ENCODE measurements around the gene ERMN.

ERMN gene

DNA sequence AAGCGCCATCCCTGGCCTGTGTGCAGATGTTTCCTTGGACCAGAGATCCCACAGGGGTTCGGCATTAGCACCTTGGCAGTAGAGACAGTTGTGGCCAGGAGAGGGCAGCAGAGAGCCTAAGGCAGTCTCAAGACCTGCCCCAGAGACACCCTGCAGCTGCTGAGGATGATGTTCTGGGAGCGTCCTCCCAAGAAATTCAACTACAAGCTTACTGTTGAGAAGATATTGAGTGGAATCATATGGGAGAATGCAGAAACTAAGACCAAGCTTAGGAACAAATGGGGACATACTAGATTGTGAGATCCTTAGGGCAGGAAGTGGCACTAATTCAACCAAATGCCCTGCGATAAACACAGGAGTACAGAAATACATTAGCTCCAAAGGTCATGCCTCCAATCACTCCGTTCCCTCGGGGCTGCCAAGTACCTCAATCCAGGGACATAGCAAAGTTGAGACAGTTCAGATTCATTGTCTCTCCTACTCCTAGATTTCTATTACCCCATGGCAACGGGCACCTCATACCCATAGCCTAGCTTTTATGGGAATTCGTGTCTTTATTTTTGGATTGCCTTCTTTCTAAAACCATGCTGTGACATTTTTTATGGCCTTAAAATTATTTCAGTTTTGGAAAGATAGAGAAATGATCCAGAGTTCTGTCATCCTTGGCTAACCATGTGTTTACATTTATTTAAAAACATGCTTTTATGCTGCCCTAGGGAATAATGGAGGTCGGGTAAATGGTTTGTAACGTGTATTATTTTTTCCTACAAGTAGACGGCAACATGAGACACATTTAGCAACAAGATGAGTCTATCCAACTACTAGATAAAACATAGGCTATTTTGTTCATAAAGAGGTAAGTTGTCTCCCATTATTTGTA is 2.2 kb upstream of the ERMN start:
- Histone ChIP-seq H3K27ac (ENCODE audit: low read length) (no peak overlapping the region), H3K9me3 (ENCODE audit: insufficient read depth, low read depth, low read length) (no peaks in the 10 kb centered on the region), H3K36me3 (ENCODE audit: insufficient read depth, low read depth, low read length) (no peaks in the 10 kb centered on the region), H3K4me3 (ENCODE audit: low read length) (no peak overlapping the region), H3K27me3 (ENCODE audit: insufficient read depth, low read length) (no peaks in the 10 kb centered on the region; the same call in 1 of the 2 replicates), H3K4me1 (ENCODE audit: insufficient read depth, low read length) (peaks cover 19% of the 10 kb centered on the region; the same call in 1 of the 2 replicates), H3K9ac (ENCODE audit: low read depth, low read length) (no peak overlapping the region)

GRCh38 chr2:157327200-157327599 is 1.6 kb upstream of the ERMN start:
- Histone ChIP-seq H3K27ac (ENCODE audit: low read length) (no peak overlapping the region), H3K36me3 (ENCODE audit: insufficient read depth, low read depth, low read length) (no peaks in the 10 kb centered on the region), H3K27me3 (ENCODE audit: insufficient read depth, low read length) (no peaks in the 10 kb centered on the region; the same call in 1 of the 2 replicates), H3K9me3 (ENCODE audit: insufficient read depth, low read depth, low read length) (no peaks in the 10 kb centered on the region), H3K4me1 (ENCODE audit: insufficient read depth, low read length) (peaks cover 19% of the 10 kb centered on the region; the same call in 1 of the 2 replicates), H3K9ac (ENCODE audit: low read depth, low read length) (no peak overlapping the region), H3K4me3 (ENCODE audit: low read length) (no peak overlapping the region)

DNA sequence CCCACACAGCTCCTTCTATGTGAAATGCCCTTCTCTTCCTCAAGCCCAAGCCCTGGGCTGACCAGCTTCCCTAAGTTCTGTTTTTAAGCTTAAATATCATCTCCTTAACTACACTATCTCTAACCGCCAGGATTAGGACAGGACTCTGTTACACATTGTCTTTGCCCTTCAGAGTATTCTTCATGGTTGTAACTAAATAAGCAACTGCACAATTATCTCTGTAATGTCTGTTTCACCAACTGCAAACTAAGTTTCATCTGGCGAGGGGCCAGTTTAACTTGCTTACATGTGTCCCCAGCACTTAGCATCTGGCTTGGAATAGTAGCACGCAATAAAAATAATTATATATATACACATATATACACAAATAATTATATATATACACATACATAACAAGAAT is 1.1 kb upstream of the ERMN start:
- Histone ChIP-seq H3K4me3 (ENCODE audit: low read length) (no peak overlapping the region), H3K27me3 (ENCODE audit: insufficient read depth, low read length) (no peaks in the 10 kb centered on the region; the same call in 1 of the 2 replicates), H3K27ac (ENCODE audit: low read length) (no peak overlapping the region), H3K36me3 (ENCODE audit: insufficient read depth, low read depth, low read length) (no peaks in the 10 kb centered on the region), H3K9ac (ENCODE audit: low read depth, low read length) (no peak overlapping the region), H3K4me1 (ENCODE audit: insufficient read depth, low read length) (peaks cover 19% of the 10 kb centered on the region; the same call in 1 of the 2 replicates), H3K9me3 (ENCODE audit: insufficient read depth, low read depth, low read length) (no peaks in the 10 kb centered on the region)

- Histone ChIP-seq H3K27me3 (ENCODE audit: insufficient read depth, low read length) (no peaks in the 10 kb centered on the region), H3K9me3 (ENCODE audit: insufficient read depth, low read depth, low read length) (no peaks in the 10 kb centered on the region), H3K36me3 (ENCODE audit: insufficient read depth, low read depth, low read length) (no peaks in the 10 kb centered on the region), H3K4me3 (ENCODE audit: low read length) (no peak overlapping the region), H3K27ac (ENCODE audit: low read length) (no peak overlapping the region), H3K4me1 (ENCODE audit: insufficient read depth, low read length) (peaks cover 24% of the 10 kb centered on the region; the same call in 1 of the 2 replicates), H3K9ac (ENCODE audit: low read depth, low read length) (no peak overlapping the region)
Observed at GRCh38 chr2:157324331-157324843, 1.2 kb downstream of the ERMN start.

DNA sequence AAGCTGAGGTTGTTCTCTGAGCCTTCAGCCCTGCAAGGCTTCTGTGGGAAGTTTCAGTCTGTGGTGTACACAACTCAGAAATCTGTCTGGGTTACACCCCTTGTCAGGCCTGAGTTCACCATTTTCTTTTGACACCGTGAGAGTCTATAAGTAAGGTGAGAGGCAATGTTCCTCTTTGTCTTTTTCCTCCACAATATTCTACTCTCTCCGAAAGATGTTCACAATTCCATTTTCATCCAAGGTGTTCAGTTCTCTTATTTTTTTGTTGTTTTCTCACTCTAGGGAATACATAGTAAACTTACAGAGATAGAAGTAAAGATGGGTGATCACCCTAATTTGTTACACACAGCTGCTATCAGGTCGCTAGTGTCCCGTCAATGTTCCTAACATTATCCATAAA is 3.2 kb downstream of the ERMN start:
- Histone ChIP-seq H3K27me3 (ENCODE audit: insufficient read depth, low read length) (no peaks in the 10 kb centered on the region), H3K9me3 (ENCODE audit: insufficient read depth, low read depth, low read length) (no peaks in the 10 kb centered on the region), H3K4me3 (ENCODE audit: low read length) (no peak overlapping the region), H3K4me1 (ENCODE audit: insufficient read depth, low read length) (peaks cover 27% of the 10 kb centered on the region; the same call in 1 of the 2 replicates), H3K9ac (ENCODE audit: low read depth, low read length) (no peak overlapping the region), H3K27ac (ENCODE audit: low read length) (no peak overlapping the region), H3K36me3 (ENCODE audit: insufficient read depth, low read depth, low read length) (no peaks in the 10 kb centered on the region)

GRCh38 chr2:157321466-157321865 is 4.2 kb downstream of the ERMN start:
- no peaks in the 10 kb centered on the region for H3K9me3 ChIP-seq (ENCODE audit: insufficient read depth, low read depth, low read length)
- peaks cover 24% of the 10 kb centered on the region; the same call in 1 of the 2 replicates for H3K4me1 ChIP-seq (ENCODE audit: insufficient read depth, low read length)
- H3K36me3 ChIP-seq (ENCODE audit: insufficient read depth, low read depth, low read length) = no peaks in the 10 kb centered on the region
- H3K27ac ChIP-seq (ENCODE audit: low read length) = no peak overlapping the region
- H3K4me3 ChIP-seq (ENCODE audit: low read length) = no peak overlapping the region
- H3K27me3 ChIP-seq (ENCODE audit: insufficient read depth, low read length) = no peaks in the 10 kb centered on the region
- H3K9ac ChIP-seq (ENCODE audit: low read depth, low read length) = no peak overlapping the region

DNA sequence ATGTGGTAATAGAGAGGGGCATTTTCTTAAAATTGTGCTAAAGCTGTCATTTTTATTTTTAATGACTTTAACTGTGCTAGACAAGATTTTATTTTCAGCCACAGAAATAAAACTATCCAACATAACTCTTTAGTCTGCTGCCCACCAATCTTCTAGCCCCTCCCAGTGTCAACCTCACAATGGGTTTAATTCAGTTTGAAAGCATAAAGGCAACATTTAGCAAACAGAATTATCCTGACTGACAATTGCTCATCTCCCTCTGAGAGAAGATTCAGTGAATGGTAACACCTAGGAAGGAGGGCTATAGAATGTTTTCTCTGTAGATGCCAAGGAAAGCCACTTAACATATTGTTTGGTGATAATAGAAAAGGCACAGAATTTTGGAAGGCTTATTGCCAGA is 5.2 kb downstream of the ERMN start:
- Histone ChIP-seq H3K27ac (ENCODE audit: low read length) (no peak overlapping the region), H3K36me3 (ENCODE audit: insufficient read depth, low read depth, low read length) (no peaks in the 10 kb centered on the region), H3K9ac (ENCODE audit: low read depth, low read length) (no peak overlapping the region), H3K27me3 (ENCODE audit: insufficient read depth, low read length) (no peaks in the 10 kb centered on the region), H3K9me3 (ENCODE audit: insufficient read depth, low read depth, low read length) (no peaks in the 10 kb centered on the region), H3K4me1 (ENCODE audit: insufficient read depth, low read length) (peaks cover 23% of the 10 kb centered on the region; the same call in 1 of the 2 replicates), H3K4me3 (ENCODE audit: low read length) (no peak overlapping the region)

- no peak overlapping the region for H3K9ac ChIP-seq (ENCODE audit: low read depth, low read length)
- no peak overlapping the region for H3K27ac ChIP-seq (ENCODE audit: low read length)
- H3K4me3 ChIP-seq (ENCODE audit: low read length) = no peak overlapping the region
- peaks cover 21% of the 10 kb centered on the region; the same call in 1 of the 2 replicates for H3K4me1 ChIP-seq (ENCODE audit: insufficient read depth, low read length)
- H3K36me3 ChIP-seq (ENCODE audit: insufficient read depth, low read depth, low read length) = no peaks in the 10 kb centered on the region
- no peaks in the 10 kb centered on the region for H3K27me3 ChIP-seq (ENCODE audit: insufficient read depth, low read length)
- H3K9me3 ChIP-seq (ENCODE audit: insufficient read depth, low read depth, low read length) = no peaks in the 10 kb centered on the region
Observed at GRCh38 chr2:157319795-157320194, 5.8 kb downstream of the ERMN start.

GRCh38 chr2:157318884-157319283 is 6.7 kb downstream of the ERMN start:
- Histone ChIP-seq H3K27ac (ENCODE audit: low read length) (no peak overlapping the region), H3K36me3 (ENCODE audit: insufficient read depth, low read depth, low read length) (no peaks in the 10 kb centered on the region), H3K4me1 (ENCODE audit: insufficient read depth, low read length) (peaks cover 21% of the 10 kb centered on the region; the same call in 1 of the 2 replicates), H3K4me3 (ENCODE audit: low read length) (no peak overlapping the region), H3K27me3 (ENCODE audit: insufficient read depth, low read length) (no peaks in the 10 kb centered on the region), H3K9me3 (ENCODE audit: insufficient read depth, low read depth, low read length) (no peaks in the 10 kb centered on the region), H3K9ac (ENCODE audit: low read depth, low read length) (no peak overlapping the region)

DNA sequence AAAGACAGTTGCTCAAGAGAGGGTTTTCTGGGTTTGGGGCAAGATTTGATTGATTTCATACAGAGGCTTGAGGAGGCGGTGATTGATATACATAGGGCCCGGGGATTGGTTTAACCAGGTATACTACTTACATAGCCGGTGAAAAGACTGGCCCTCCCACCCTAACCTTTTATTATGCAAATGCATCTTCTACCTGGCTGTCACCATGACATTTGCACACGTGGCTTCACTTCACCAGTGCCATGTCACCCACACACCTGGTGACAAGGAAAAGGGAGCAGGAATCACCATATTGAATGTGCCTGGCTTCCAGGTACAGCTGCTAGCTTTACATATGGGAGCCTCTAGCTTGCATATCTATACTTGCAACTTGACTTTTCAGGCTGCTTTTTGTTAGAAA is 9.7 kb downstream of the ERMN start:
- Histone ChIP-seq H3K9me3 (ENCODE audit: insufficient read depth, low read depth, low read length) (no peaks in the 10 kb centered on the region), H3K36me3 (ENCODE audit: insufficient read depth, low read depth, low read length) (no peaks in the 10 kb centered on the region), H3K27ac (ENCODE audit: low read length) (no peak overlapping the region), H3K4me3 (ENCODE audit: low read length) (no peak overlapping the region), H3K9ac (ENCODE audit: low read depth, low read length) (no peak overlapping the region), H3K27me3 (ENCODE audit: insufficient read depth, low read length) (no peaks in the 10 kb centered on the region), H3K4me1 (ENCODE audit: insufficient read depth, low read length) (peaks cover 16% of the 10 kb centered on the region; the same call in 1 of the 2 replicates)

DNA sequence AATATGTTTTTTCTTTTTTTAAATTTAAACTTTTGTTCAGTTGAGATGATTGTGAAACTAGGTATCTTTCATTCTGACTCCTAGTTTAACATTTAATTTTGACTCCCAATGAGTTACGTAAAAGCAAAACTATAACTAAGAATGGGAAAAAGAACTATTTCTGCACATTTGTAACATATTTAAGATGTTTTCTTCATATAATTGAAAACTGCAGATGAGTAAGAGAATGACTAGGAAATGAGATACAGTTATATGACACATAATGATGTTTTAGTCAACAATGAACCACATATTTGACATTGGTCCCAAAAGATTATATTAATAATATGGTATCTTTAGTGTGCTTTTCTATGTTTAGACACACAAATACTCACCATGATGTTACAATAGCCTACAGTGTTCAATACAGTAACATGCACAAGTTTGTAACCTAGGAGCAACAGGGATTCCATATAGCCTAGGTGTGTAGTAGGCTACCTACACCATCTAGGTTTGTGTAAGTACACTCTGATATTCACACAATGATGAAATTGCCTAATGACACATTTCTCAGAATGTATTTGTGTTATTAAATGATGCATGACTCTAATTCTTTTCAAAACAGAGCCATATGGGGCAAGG is 12.6 kb downstream of the ERMN start:
- Histone ChIP-seq H3K27ac (ENCODE audit: low read length) (no peak overlapping the region), H3K9me3 (ENCODE audit: insufficient read depth, low read depth, low read length) (no peaks in the 10 kb centered on the region), H3K4me3 (ENCODE audit: low read length) (no peak overlapping the region)

More for the DNA sequence above, 12.6 kb downstream of the ERMN start:
- H3K4me1 ChIP-seq (ENCODE audit: insufficient read depth, low read length) = peaks cover 13% of the 10 kb centered on the region; the same call in 1 of the 2 replicates
- no peak overlapping the region for H3K9ac ChIP-seq (ENCODE audit: low read depth, low read length)
- no peaks in the 10 kb centered on the region for H3K27me3 ChIP-seq (ENCODE audit: insufficient read depth, low read length)
- H3K36me3 ChIP-seq (ENCODE audit: insufficient read depth, low read depth, low read length) = no peaks in the 10 kb centered on the region
